Measurements from ENCODE around the gene RNF103. TPM values are rescaled to one million over a fixed set of nuclear protein-coding genes. Genes with fewer than 3 reads are reported as not detected.

RNF103 gene
- total RNA-seq, 1 experiment from 2014 or later, result 24.5 TPM

DNA sequence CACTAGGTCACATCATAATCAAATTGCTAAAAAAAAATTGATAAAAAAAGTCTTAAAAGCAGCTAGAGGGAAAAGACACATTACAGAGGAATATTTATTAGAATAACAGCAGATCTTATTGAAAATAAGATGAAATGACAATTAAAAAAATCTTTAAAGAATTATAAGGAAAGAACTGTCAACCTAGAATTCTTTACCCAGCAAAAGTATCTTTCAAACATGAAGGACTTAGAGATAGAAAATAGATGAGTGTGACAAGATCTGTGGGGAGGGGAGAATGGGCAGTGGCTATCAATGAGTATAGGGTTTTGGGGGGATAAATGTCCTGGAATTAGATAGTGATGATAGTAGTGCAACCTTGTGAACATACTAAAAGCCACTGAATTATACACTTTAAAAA, 26.5 kb upstream of the RNF103 start:
- Histone ChIP-seq H3K9me2 (ENCODE audit: insufficient read depth) (no peaks in the 10 kb centered on the region), H3K9me3 (ENCODE audit: insufficient read depth, low read depth) (peaks cover 7% of the 10 kb centered on the region; the same call in 1 of the 2 replicates), H3K4me2 (no peak overlapping the region), H3K27ac (no peak overlapping the region), H3K4me3 (no peak overlapping the region), H3K79me2 (ENCODE audit: low read depth) (no peaks in the 10 kb centered on the region), H3F3A (ENCODE audit: insufficient read depth, low read depth) (no peaks in the 10 kb centered on the region), H3K27me3 (ENCODE audit: insufficient read depth, low read depth) (no peaks in the 10 kb centered on the region), H2AFZ (no peak overlapping the region), H3K36me3 (ENCODE audit: low read depth) (no peaks in the 10 kb centered on the region), H3K4me1 (replicated peaks; ENCODE audit: insufficient read depth) (no peaks in the 10 kb centered on the region), H4K20me1 (ENCODE audit: insufficient read depth) (no peaks in the 10 kb centered on the region)
- DNase-seq, result no peak
- CTCF ChIA-PET, result no interaction called here
- BruUV-seq (replicated peaks), result no TSS peak
- intact Hi-C loops (cut with micrococcal nuclease; ENCODE audit: unreplicated experiment), result no loop called here
- TF ChIP-seq EZH2 (IDR thresholded peaks at IDR 0.05; ENCODE audit: low read depth), result no peak
- POLR2A ChIA-PET (ENCODE audit: unreplicated experiment), result no interaction called here

DNA sequence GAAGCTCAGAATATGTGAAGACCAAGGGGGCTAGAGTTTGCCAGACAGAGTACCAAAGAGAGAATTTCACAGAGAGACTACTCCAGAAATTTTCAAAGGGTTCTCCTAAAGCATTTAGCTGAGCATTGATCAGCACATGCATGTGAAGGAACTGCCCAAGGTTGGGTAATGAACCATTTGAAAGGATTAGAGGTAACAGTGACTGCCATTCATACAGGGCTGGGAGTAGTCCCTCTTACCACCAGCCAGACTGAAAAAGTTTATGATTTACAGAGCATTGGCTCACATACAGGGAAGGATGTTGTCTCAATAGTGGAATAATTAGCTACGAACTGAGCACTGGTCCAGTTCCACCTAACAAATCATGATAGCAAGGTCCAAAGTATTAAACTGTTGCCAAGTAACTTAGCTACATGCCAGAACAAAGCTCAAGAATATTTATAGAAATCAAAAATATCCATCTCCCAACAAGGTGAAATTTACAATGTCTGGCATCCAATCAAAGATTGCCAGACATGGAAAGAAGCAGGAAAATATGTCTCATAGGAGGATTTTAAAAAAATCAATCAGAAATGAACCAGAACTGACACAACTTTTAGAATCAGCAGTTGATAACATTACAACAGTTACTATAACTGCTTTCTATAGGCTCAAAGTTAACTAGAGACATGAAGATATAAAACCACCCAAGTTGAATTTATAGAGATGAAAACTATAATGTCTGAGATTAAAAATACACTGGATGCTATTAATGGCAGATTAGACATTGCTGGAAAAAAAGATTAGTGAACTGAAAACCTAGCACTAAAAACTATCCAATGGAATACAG, 25.7 kb upstream of the RNF103 start:
- no peak for DNase-seq
- POLR2A ChIA-PET (ENCODE audit: unreplicated experiment), result no interaction called here
- no peak overlapping the region for H3K4me3 ChIP-seq
- H3K79me2 ChIP-seq (ENCODE audit: low read depth), result no peaks in the 10 kb centered on the region
- CTCF ChIA-PET, result no interaction called here
- no peak overlapping the region for H2AFZ ChIP-seq
- intact Hi-C loops (cut with micrococcal nuclease; ENCODE audit: unreplicated experiment), result no loop called here
- no peaks in the 10 kb centered on the region for H3K27me3 ChIP-seq (ENCODE audit: insufficient read depth, low read depth)
- no peaks in the 10 kb centered on the region for H4K20me1 ChIP-seq (ENCODE audit: insufficient read depth)
- peaks cover 7% of the 10 kb centered on the region; the same call in 1 of the 2 replicates for H3K9me3 ChIP-seq (ENCODE audit: insufficient read depth, low read depth)
- TF ChIP-seq, protein P1, sequence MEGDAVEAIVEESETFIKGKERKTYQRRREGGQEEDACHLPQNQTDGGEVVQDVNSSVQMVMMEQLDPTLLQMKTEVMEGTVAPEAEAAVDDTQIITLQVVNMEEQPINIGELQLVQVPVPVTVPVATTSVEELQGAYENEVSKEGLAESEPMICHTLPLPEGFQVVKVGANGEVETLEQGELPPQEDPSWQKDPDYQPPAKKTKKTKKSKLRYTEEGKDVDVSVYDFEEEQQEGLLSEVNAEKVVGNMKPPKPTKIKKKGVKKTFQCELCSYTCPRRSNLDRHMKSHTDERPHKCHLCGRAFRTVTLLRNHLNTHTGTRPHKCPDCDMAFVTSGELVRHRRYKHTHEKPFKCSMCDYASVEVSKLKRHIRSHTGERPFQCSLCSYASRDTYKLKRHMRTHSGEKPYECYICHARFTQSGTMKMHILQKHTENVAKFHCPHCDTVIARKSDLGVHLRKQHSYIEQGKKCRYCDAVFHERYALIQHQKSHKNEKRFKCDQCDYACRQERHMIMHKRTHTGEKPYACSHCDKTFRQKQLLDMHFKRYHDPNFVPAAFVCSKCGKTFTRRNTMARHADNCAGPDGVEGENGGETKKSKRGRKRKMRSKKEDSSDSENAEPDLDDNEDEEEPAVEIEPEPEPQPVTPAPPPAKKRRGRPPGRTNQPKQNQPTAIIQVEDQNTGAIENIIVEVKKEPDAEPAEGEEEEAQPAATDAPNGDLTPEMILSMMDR (conservative IDR thresholded peaks at IDR 0.05), result no peak
- no peak for TF ChIP-seq EZH2 (IDR thresholded peaks at IDR 0.05; ENCODE audit: low read depth)
- no peaks in the 10 kb centered on the region for H3K4me1 ChIP-seq (replicated peaks; ENCODE audit: insufficient read depth)
- H3F3A ChIP-seq (ENCODE audit: insufficient read depth, low read depth), result no peaks in the 10 kb centered on the region
- H3K9me2 ChIP-seq (ENCODE audit: insufficient read depth), result no peaks in the 10 kb centered on the region
- H3K36me3 ChIP-seq (ENCODE audit: low read depth), result no peaks in the 10 kb centered on the region
- no peak overlapping the region for H3K4me2 ChIP-seq
- BruUV-seq (replicated peaks), result no TSS peak
- no peak overlapping the region for H3K27ac ChIP-seq

DNA sequence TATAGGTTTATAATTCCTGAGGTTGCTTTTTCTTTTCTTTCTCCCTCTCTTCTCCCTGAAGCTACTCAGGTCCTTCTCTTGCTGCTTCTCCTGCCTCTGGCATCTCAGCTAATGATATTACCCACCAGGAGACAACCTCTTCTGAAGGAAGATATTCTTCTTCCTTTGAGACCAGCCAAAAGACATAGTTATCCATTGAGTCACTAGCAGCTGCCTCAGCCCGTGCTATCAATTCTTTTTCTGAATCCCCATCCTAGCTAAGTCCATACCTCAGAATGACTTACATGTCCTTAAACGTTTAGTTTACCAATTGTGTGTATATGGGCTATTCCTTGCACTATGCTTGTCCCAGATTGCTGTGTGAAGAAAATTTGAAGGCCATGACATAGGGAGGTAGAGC, 25.0 kb upstream of the RNF103 start:
- Histone ChIP-seq H3K27me3 (ENCODE audit: insufficient read depth, low read depth) (no peaks in the 10 kb centered on the region), H3K27ac (no peak overlapping the region), H3K9me2 (ENCODE audit: insufficient read depth) (no peaks in the 10 kb centered on the region), H3K36me3 (ENCODE audit: low read depth) (no peaks in the 10 kb centered on the region), H3K4me1 (replicated peaks; ENCODE audit: insufficient read depth) (no peaks in the 10 kb centered on the region), H2AFZ (no peak overlapping the region), H3F3A (ENCODE audit: insufficient read depth, low read depth) (no peaks in the 10 kb centered on the region), H4K20me1 (ENCODE audit: insufficient read depth) (no peaks in the 10 kb centered on the region), H3K4me3 (no peak overlapping the region), H3K9me3 (ENCODE audit: insufficient read depth, low read depth) (peaks cover 7% of the 10 kb centered on the region; the same call in 1 of the 2 replicates), H3K4me2 (no peak overlapping the region), H3K79me2 (ENCODE audit: low read depth) (no peaks in the 10 kb centered on the region)
- BruUV-seq (replicated peaks), result no TSS peak
- no peak for TF ChIP-seq EZH2 (IDR thresholded peaks at IDR 0.05; ENCODE audit: low read depth)
- TF ChIP-seq, protein P1 (conservative IDR thresholded peaks at IDR 0.05), result no peak
- ChIA-PET POLR2A (ENCODE audit: unreplicated experiment) (no interaction called here), CTCF (no interaction called here)
- DNase-seq, result no peak
- intact Hi-C loops (cut with micrococcal nuclease; ENCODE audit: unreplicated experiment), result no loop called here

Measured in PC-9 (cell line).